DOHH2 (cell line): ENCODE results near the gene FXYD7.

Experiments
- H3F3A ChIP-seq: fragments of 200-600 bp; sonication (generic), shearing (Covaris generic); 2 replicates; pipeline ENCODE4 v1.6.0; 2016; ENCODE audit warnings: antibody characterized with exemption, mild to moderate bottlenecking; ENCODE audit not compliant: control insufficient read depth, insufficient read depth
- H3K27ac ChIP-seq: fragments of 200-600 bp; sonication (generic); 2 replicates; pipeline ENCODE4 v1.5.1; 2014; ENCODE audit warnings: low read depth, mild to moderate bottlenecking, low read length, moderate library complexity
- H3K27me3 ChIP-seq: fragments of 200-600 bp; sonication (generic); 2 replicates; pipeline ENCODE4 v1.6.1; 2014; ENCODE audit warnings: mild to moderate bottlenecking, low read length, mixed read lengths; ENCODE audit not compliant: control insufficient read depth
- H3K36me3 ChIP-seq: fragments of 200-600 bp; sonication (generic); 2 replicates; pipeline ENCODE4 v1.6.1; 2014; ENCODE audit warnings: mild to moderate bottlenecking, low read length, moderate library complexity, mixed read lengths; ENCODE audit not compliant: control insufficient read depth
- H3K4me1 ChIP-seq: fragments of 200-600 bp; sonication (generic); 2 replicates; pipeline ENCODE4 v1.6.1; 2014; ENCODE audit warnings: mild to moderate bottlenecking, low read length, mixed read lengths; ENCODE audit not compliant: control insufficient read depth
- H3K4me2 ChIP-seq: fragments of 200-600 bp; sonication (generic); 2 replicates; pipeline ENCODE4 v1.6.0; 2014; ENCODE audit warnings: mild to moderate bottlenecking, low read length, moderate library complexity
- H3K4me3 ChIP-seq: fragments of 200-600 bp; sonication (generic); 2 replicates; pipeline ENCODE4 v1.5.1; 2014; ENCODE audit warnings: mild to moderate bottlenecking, low read length, mixed read lengths
- H3K79me2 ChIP-seq: fragments of 200-600 bp; sonication (generic); 2 replicates; pipeline ENCODE4 v1.6.1; 2014; ENCODE audit warnings: mild to moderate bottlenecking, low read length, mixed read lengths; ENCODE audit not compliant: control insufficient read depth
- H3K9me2 ChIP-seq: fragments of 200-600 bp; sonication (generic); replicated peaks from 2 replicates; pipeline ENCODE4 v1.6.1; 2014; ENCODE audit warnings: mild to moderate bottlenecking, low read length, mixed read lengths; ENCODE audit not compliant: control insufficient read depth
- H3K9me3 ChIP-seq: fragments of 200-600 bp; sonication (generic); 2 replicates; pipeline ENCODE4 v1.6.1; 2014; ENCODE audit warnings: antibody characterized with exemption, low read length, mixed read lengths; ENCODE audit not compliant: control insufficient read depth, insufficient read depth
- H4K20me1 ChIP-seq: fragments of 200-600 bp; sonication (generic); 2 replicates; pipeline ENCODE4 v1.6.0; 2014; ENCODE audit warnings: low read depth, mild to moderate bottlenecking, antibody characterized with exemption, low read length, moderate library complexity; ENCODE audit not compliant: control insufficient read depth, insufficient read depth
- EZH2phosphoT487 ChIP-seq: fragments of 200-600 bp; sonication (generic); IDR thresholded peaks from 2 replicates; pipeline ENCODE4 v1.6.1; 2017; ENCODE audit warnings: borderline replicate concordance, mild to moderate bottlenecking, antibody characterized with exemption, low read length, moderate library complexity, mixed read lengths
- TF ChIP-seq, protein P1 (sequence below): fragments of 200-600 bp; sonication (generic); IDR thresholded peaks from one replicate; pipeline ENCODE4 v1.5.1; 2014; ENCODE audit warnings: antibody characterized with exemption, mild to moderate bottlenecking, low read depth, low read length; ENCODE audit not compliant: poor library complexity, severe bottlenecking

FXYD7 gene

DNA sequence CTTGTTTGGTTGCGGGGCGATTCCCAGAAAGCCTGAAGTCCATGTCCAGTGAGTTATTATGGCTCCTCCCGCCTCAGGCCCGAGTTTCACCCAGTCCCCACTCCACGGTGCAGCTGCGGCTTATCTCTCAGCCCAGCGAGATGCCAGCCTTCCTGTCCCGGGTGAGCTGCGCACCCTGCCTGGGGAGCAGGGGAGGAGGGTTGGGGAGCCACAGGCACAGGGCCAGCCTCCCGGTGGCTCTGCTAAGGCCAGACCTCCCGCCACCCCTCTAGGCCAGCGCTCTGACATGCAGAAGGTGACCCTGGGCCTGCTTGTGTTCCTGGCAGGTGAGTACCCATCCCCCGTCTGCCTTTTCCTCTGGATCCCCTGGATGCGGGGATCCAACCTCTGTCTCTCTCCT, 24.0 kb upstream of the FXYD7 start:
- no peaks in the 10 kb centered on the region for H3F3A ChIP-seq
- H3K9me3 ChIP-seq: no peaks in the 10 kb centered on the region
- H3K9me2 ChIP-seq: no peaks in the 10 kb centered on the region
- no peak overlapping the region for H3K4me3 ChIP-seq
- H3K27me3 ChIP-seq: peaks cover 4% of the 10 kb centered on the region
- H4K20me1 ChIP-seq: no peaks in the 10 kb centered on the region; the same call in 1 of the 2 replicates
- H3K4me1 ChIP-seq: peaks cover 13% of the 10 kb centered on the region
- H3K4me2 ChIP-seq: no peak overlapping the region
- H3K79me2 ChIP-seq: no peaks in the 10 kb centered on the region
- H3K27ac ChIP-seq: no peak overlapping the region
- TF ChIP-seq, protein P1, sequence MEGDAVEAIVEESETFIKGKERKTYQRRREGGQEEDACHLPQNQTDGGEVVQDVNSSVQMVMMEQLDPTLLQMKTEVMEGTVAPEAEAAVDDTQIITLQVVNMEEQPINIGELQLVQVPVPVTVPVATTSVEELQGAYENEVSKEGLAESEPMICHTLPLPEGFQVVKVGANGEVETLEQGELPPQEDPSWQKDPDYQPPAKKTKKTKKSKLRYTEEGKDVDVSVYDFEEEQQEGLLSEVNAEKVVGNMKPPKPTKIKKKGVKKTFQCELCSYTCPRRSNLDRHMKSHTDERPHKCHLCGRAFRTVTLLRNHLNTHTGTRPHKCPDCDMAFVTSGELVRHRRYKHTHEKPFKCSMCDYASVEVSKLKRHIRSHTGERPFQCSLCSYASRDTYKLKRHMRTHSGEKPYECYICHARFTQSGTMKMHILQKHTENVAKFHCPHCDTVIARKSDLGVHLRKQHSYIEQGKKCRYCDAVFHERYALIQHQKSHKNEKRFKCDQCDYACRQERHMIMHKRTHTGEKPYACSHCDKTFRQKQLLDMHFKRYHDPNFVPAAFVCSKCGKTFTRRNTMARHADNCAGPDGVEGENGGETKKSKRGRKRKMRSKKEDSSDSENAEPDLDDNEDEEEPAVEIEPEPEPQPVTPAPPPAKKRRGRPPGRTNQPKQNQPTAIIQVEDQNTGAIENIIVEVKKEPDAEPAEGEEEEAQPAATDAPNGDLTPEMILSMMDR: no peak
- TF ChIP-seq EZH2phosphoT487: no peak
- H3K36me3 ChIP-seq: no peaks in the 10 kb centered on the region

DNA sequence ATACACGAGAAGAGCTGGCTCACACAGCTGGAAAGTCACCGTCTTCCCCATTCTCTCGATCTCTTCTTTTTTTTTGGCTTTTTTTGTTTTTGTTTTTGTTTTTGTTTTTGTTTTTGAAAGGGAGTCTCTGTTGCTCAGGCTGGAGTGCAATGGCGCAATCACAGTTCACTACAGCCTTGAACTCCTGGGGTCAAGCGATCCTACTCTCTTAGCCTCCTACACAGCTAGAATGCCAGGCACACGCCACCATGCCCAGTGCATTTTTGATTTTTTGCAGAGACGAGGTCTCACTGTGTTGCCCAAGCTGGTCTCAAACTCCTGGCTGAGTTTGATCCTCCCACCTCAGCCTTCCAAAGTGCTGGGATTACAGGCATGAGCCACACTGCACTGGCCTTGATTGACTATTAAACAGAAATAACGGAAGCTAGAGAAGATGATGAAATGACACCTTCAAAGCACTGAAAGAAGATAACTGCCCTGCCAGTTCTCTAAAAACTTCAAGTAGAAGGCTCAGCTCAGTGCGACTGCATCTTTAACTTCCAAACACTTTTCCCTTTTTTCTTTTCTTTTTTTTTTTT, 23.4 kb upstream of the FXYD7 start:
- no peaks in the 10 kb centered on the region; the same call in 1 of the 2 replicates for H4K20me1 ChIP-seq

DNA sequence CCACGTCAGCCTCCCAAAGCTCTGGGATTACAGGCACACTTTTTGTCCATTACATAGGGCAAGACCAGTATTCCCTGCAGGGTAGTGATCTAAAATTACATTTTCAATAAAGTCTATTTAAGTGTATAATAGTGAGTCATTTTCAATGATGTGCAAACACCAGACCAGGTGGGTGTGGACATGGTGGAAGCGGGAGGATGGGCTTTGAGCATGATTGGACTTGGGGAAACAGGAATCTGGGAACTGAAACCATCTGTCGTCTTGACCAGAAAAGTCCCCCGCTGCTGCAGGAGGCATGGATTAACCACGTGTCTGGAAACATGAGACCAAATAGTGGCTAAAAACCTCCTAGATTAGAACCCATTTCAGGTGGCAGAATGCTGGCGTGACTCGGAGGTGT, 22.6 kb upstream of the FXYD7 start:
- TF ChIP-seq, protein P1: no peak
- TF ChIP-seq EZH2phosphoT487: no peak
- no peaks in the 10 kb centered on the region for H3F3A ChIP-seq
- no peak overlapping the region for H3K27ac ChIP-seq
- no peak overlapping the region for H3K4me3 ChIP-seq
- no peaks in the 10 kb centered on the region for H3K9me2 ChIP-seq
- no peaks in the 10 kb centered on the region; the same call in 1 of the 2 replicates for H4K20me1 ChIP-seq
- H3K4me1 ChIP-seq: peaks cover 16% of the 10 kb centered on the region
- no peaks in the 10 kb centered on the region for H3K36me3 ChIP-seq
- H3K27me3 ChIP-seq: peaks cover 7% of the 10 kb centered on the region
- no peak overlapping the region for H3K4me2 ChIP-seq
- no peaks in the 10 kb centered on the region for H3K9me3 ChIP-seq
- H3K79me2 ChIP-seq: no peaks in the 10 kb centered on the region

More for the DNA sequence above, 23.4 kb upstream of the FXYD7 start:
- Histone ChIP-seq H3K79me2 (no peaks in the 10 kb centered on the region), H3F3A (no peaks in the 10 kb centered on the region), H3K4me1 (peaks cover 15% of the 10 kb centered on the region), H3K4me3 (no peak overlapping the region), H3K9me2 (no peaks in the 10 kb centered on the region), H3K36me3 (no peaks in the 10 kb centered on the region), H3K9me3 (no peaks in the 10 kb centered on the region), H3K27me3 (peaks cover 7% of the 10 kb centered on the region), H3K27ac (no peak overlapping the region), H3K4me2 (no peak overlapping the region)
- TF ChIP-seq EZH2phosphoT487: no peak
- TF ChIP-seq, protein P1: no peak
